Kidney (tissue), 14 donors: ENCODE measurements around the gene TNS3. TPM values are rescaled to one million over a fixed set of nuclear protein-coding genes. Genes with fewer than 3 reads are reported as not detected.

Source experiments
- DNase-seq, 5 donors: peaks; one replicate each; pipeline ENCODE4 v3.0.0-alpha.2; 2013 to 2020
- FAIRE-seq: peaks from 2 replicates; lab custom pipeline; 2012; peaks lifted over from hg19 to GRCh38; lab: Jason Lieb, UNC
- H3K27ac ChIP-seq, 2 donors: one replicate each; pipeline ENCODE4 v1.7.0; 2013; ENCODE audit warnings: low read depth in 2 of 2, low read length in 2 of 2, inconsistent platforms in 1 of 2
- H3K27me3 ChIP-seq: one replicate; pipeline ENCODE4 v1.7.1; 2013; ENCODE audit warnings: low read length, inconsistent platforms; ENCODE audit not compliant: control insufficient read depth, insufficient read depth
- H3K36me3 ChIP-seq, 3 donors: one replicate each; pipeline versions ENCODE4 v1.7.0 to v1.7.1; 2013; ENCODE audit warnings: low read length in 3 of 3, control low read depth in 1 of 3, inconsistent platforms in 1 of 3; ENCODE audit not compliant: insufficient read depth in 3 of 3, control insufficient read depth in 2 of 3
- H3K4me1 ChIP-seq, 3 donors: one replicate each; pipeline versions ENCODE4 v1.7.0 to v1.7.1; 2013; ENCODE audit warnings: low read length in 3 of 3, inconsistent platforms in 1 of 3, low read depth in 1 of 3; ENCODE audit not compliant: control insufficient read depth in 2 of 3, insufficient read depth in 2 of 3
- H3K4me3 ChIP-seq, 3 donors: one replicate each; pipeline versions ENCODE4 v1.7.0 to v1.8.1; 2013; ENCODE audit warnings: low read length in 3 of 3, control low read depth in 1 of 3, inconsistent platforms in 1 of 3
- H3K9ac ChIP-seq, 3 donors: one replicate each; pipeline versions ENCODE4 v1.7.0 to v1.7.1; 2013; ENCODE audit warnings: low read length in 3 of 3, control low read depth in 1 of 3, inconsistent platforms in 1 of 3
- H3K9me3 ChIP-seq, 3 donors: one replicate each; pipeline versions ENCODE4 v1.7.0 to v1.7.1; 2013; ENCODE audit warnings: low read length in 3 of 3, control low read depth in 1 of 3, inconsistent platforms in 1 of 3; ENCODE audit not compliant: control insufficient read depth in 2 of 3, insufficient read depth in 1 of 3
- intact Hi-C: fragments of 100-400 bp; cut with DNase I; formaldehyde crosslinking; loops from one replicate; pipeline ENCODE4 v1.11.1; 2022
- polyA plus RNA-seq: library from polyadenylated mRNA; stranded (reverse); fragments of 350-450 nt; fragmentation: Illumina TruSeq; extraction: RNeasy Lipid Tissue Mini Kit (QIAGEN cat#74804); gene quantifications from one replicate; pipeline ENCODE4 v1.2.3, GENCODE V29; 2014; ENCODE audit warnings: low read depth, low replicate concordance; ENCODE audit not compliant: insufficient read depth
- total RNA-seq: library from RNA; stranded (reverse); fragmentation: NEBNext Ultra II Directional; extraction: Animal tissue kit (Norgen Biotek cat#: 25700); gene quantifications from one replicate; pipeline ENCODE4 v1.2.1, GENCODE V29; 2021
- TF ChIP-seq, protein P1 (sequence below): IDR thresholded peaks from 3 replicates; pipeline ENCODE4 v1.5.1; 2012; ENCODE audit warnings: mild to moderate bottlenecking, moderate library complexity, borderline replicate concordance; ENCODE audit not compliant: insufficient read depth; ENCODE audit errors: extremely low read depth
- donor health status: control.
- donor health status: control.
- donor health status: control.
- donor health status: control.
- donor health status: control.
- donor health status: DM: yes; HTN: yes; CAD: no.
- donor health status: Normal renal cell carcinoma (clear cell type).

The TNS3 gene
- total and polyA plus RNA-seq, 2 donors from 2014 or later: 38.4 to 198 TPM

GRCh38 chr7:47573758-47574481 lies 8.0 kb downstream of the TNS3 start:
- TF ChIP-seq, protein P1, sequence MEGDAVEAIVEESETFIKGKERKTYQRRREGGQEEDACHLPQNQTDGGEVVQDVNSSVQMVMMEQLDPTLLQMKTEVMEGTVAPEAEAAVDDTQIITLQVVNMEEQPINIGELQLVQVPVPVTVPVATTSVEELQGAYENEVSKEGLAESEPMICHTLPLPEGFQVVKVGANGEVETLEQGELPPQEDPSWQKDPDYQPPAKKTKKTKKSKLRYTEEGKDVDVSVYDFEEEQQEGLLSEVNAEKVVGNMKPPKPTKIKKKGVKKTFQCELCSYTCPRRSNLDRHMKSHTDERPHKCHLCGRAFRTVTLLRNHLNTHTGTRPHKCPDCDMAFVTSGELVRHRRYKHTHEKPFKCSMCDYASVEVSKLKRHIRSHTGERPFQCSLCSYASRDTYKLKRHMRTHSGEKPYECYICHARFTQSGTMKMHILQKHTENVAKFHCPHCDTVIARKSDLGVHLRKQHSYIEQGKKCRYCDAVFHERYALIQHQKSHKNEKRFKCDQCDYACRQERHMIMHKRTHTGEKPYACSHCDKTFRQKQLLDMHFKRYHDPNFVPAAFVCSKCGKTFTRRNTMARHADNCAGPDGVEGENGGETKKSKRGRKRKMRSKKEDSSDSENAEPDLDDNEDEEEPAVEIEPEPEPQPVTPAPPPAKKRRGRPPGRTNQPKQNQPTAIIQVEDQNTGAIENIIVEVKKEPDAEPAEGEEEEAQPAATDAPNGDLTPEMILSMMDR: no peak
- intact Hi-C loops: loop anchor here (10.0 kb wide), 1 partner anchor 129 kb away; no protein-coding TSS in a partner anchor
- Histone ChIP-seq H3K27ac (peak overlapping the region; percentile 90 to 93), H3K36me3 (peaks cover 0 to 4% (median 0%) of the 10 kb centered on the region in 3 donors), H3K27me3 (no peaks in the 10 kb centered on the region), H3K4me1 (peaks cover 16 to 84% (median 73%) of the 10 kb centered on the region in 3 donors), H3K9ac (peak overlapping the region in 1 of 3 donors; percentile 37), H3K9me3 (no peaks in the 10 kb centered on the region), H3K4me3 (peak overlapping the region in 1 of 3 donors; percentile 38)
- FAIRE-seq (peak; percentile 35), DNase-seq (peak in 4 of 5 donors; percentile 74 to 92 (median 83))

DNA sequence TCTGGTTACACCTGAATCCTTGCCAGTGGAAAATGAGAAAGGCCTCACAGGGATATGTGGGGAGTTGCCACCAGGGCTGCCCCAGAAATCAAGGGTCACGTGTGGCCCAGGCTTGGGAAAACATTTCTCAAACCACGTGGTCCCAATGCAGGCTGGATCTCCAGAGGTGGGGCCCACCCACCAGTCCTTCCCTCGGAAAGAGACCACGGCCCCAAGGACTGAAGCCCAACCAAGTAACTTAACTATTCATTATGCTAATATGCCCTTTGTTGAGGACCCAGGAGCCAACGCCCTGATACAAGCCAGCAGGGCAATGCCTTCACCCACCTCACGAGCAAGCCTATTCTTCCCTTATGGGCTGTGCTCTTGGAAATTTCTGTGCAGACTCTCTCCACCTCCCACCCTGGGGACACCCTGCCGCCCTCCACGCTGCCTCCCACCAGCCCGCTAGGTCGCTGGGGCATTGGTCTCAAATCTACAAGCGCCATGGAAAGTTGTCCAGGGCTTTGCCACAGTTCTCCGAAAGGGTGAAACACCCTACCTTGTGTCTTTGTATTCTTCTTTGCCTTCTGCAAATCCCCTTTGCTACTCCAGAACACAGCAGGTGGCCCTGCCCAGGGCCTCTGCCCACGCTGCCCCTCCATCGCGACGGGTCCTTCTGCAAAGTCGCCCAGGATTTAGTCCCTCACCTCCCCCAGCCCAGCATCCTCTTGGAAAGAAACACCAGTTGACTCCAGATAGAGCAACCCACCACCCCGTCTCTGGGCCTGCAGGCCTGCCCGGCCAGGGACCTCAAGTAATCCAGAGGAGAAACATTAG lies 8.8 kb downstream of the TNS3 start:
- H3K9me3 ChIP-seq: no peaks in the 10 kb centered on the region
- intact Hi-C loops: loop anchor here (10.0 kb wide), 1 partner anchor 128 kb away; no protein-coding TSS in a partner anchor
- FAIRE-seq (no peak), DNase-seq (peak in 3 of 5 donors; percentile 68 to 81 (median 74))
- H3K4me1 ChIP-seq: peaks cover 16 to 81% (median 75%) of the 10 kb centered on the region in 3 donors
- peak overlapping the region in 2 of 3 donors; percentile 51 to 61 for H3K9ac ChIP-seq
- TF ChIP-seq, protein P1: no peak
- H3K4me3 ChIP-seq: peak overlapping the region in 2 of 3 donors; percentile 12 to 38
- no peaks in the 10 kb centered on the region for H3K27me3 ChIP-seq
- H3K27ac ChIP-seq: peak overlapping the region; percentile 90 to 93
- H3K36me3 ChIP-seq: no peaks in the 10 kb centered on the region

- H3K9ac ChIP-seq: peak overlapping the region in 1 of 3 donors; percentile 72
- H3K27me3 ChIP-seq: no peaks in the 10 kb centered on the region
- FAIRE-seq (no peak), DNase-seq (no peak)
- intact Hi-C loops: loop anchor here (10.0 kb wide), 1 partner anchor 127 kb away; no protein-coding TSS in a partner anchor
- H3K36me3 ChIP-seq: no peaks in the 10 kb centered on the region
- H3K27ac ChIP-seq: peak overlapping the region; percentile 90 to 93
- H3K4me3 ChIP-seq: peak overlapping the region in 1 of 3 donors; percentile 33
- peaks cover 16 to 76% (median 73%) of the 10 kb centered on the region in 3 donors for H3K4me1 ChIP-seq
- TF ChIP-seq, protein P1: no peak
- no peaks in the 10 kb centered on the region for H3K9me3 ChIP-seq
Observed at GRCh38 chr7:47572094-47572445, 9.8 kb downstream of the TNS3 start.
